ENCODE measurements around the gene KIF6. TPM values are rescaled to one million over a fixed set of nuclear protein-coding genes. Genes with fewer than 3 reads are reported as not detected.

Gene KIF6
- polyA plus RNA-seq, 2 of the 4 experiments (the other 2 are of a cell fraction), result 0.05 to 0.39 TPM

DNA sequence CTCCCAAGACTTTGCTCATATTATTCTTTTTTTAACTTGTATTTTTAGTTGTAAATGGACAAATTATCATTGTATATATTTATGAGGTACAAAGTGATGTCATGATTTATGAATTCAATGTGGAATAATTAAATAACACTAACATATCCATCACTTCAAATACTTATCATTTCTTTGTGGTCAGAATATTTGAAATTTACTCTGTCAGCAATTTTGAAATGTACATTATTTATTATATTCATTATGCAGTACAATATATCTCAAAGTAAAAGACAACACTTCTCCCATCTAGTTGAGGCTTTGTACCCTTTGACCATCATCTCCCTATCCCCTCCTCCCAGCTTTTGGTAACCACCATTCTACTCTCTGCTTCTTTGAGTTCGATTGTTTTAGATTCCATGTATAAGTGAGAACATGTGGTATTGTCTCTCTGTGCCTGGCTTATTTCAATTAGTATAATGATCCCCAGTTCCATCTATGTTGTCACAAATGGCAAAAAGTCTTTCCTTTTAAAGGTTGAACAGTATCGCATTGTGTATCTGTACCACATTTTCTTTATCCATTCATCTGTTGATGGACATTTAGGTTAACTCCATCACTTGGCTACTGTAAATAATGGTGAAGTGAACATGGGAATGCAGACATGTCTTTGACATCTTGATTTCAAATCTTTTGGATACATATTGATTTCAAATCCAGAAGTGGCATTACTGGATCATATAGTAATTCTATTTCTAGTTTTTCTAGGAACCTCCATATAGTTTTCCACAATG is 197.2 kb downstream of the KIF6 start:
- DNase-seq (ENCODE audit: low read depth in 1 of 2, low spot score in 1 of 2) (no peak), FAIRE-seq (no peak), ATAC-seq (no peak)
- no peaks in the 10 kb centered on the region for H3K9me3 ChIP-seq
- no peak for TF ChIP-seq PHF8 (IDR thresholded peaks at IDR 0.05; ENCODE audit: borderline replicate concordance, low read depth)
- peak; percentile 77 for TF ChIP-seq MAFK (IDR thresholded peaks at IDR 0.05; ENCODE audit: partially characterized antibody)
- CTCF ChIA-PET, result no interaction called here
- POLR2A ChIA-PET, result no interaction called here
- 46% methylated on average over 2 of the region's 2 CpGs for WGBS (ENCODE audit: missing lambda C conversion rate)
- H3K4me2 ChIP-seq, result no peak overlapping the region
- H3K4me1 ChIP-seq, result no peaks in the 10 kb centered on the region
- H3K27ac ChIP-seq, result no peak overlapping the region
- H3K4me3 ChIP-seq, result no peak overlapping the region

DNA sequence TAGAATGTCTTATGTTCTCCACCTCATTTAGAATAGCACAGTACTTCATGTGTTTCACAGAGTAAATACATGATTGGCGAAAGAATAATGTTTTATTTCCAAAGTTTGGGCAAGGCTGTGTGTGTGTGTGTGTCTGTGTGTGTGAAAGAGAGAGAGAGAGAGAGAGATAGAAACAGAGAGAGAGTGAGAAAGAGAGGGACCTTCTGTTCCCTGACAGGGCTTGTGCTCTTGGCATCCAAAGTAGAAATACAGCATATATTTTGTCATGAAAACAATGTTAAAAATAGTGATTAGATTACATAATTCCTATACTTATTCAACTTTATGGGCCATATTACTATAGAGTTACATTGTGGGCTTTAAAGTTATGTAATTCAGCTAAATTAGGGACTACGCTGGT is 201.2 kb downstream of the KIF6 start:
- WGBS (ENCODE audit: missing lambda C conversion rate), result 18% methylated on average over 2 of the region's 2 CpGs
- DNase-seq (ENCODE audit: low read depth in 1 of 2, low spot score in 1 of 2) (no peak), ATAC-seq (no peak), FAIRE-seq (no peak)
- H3K27ac ChIP-seq, result no peak overlapping the region
- no peak overlapping the region for H3K4me2 ChIP-seq
- CTCF ChIA-PET, result no interaction called here
- H3K4me3 ChIP-seq, result no peak overlapping the region
- POLR2A ChIA-PET, result no interaction called here
- TF ChIP-seq EP300 (IDR thresholded peaks at IDR 0.05) (no peak), ELK1 (IDR thresholded peaks at IDR 0.05; ENCODE audit: low read depth, low read length) (no peak), CHD4 (IDR thresholded peaks at IDR 0.05; ENCODE audit: borderline replicate concordance) (no peak), POLR2AphosphoS2 (conservative IDR thresholded peaks at IDR 0.05; ENCODE audit: low read length) (no peak), ZSCAN20 (CRISPR knock-in tag; IDR thresholded peaks at IDR 0.05) (no peak), JUNB (IDR thresholded peaks at IDR 0.05) (no peak), ATOH8 (CRISPR knock-in tag; IDR thresholded peaks at IDR 0.05; ENCODE audit: low read depth) (no peak), MAFK (IDR thresholded peaks at IDR 0.05; ENCODE audit: partially characterized antibody) (no peak)
- TF ChIP-seq, protein P1, sequence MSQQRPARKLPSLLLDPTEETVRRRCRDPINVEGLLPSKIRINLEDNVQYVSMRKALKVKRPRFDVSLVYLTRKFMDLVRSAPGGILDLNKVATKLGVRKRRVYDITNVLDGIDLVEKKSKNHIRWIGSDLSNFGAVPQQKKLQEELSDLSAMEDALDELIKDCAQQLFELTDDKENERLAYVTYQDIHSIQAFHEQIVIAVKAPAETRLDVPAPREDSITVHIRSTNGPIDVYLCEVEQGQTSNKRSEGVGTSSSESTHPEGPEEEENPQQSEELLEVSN (IDR thresholded peaks at IDR 0.05; ENCODE audit: borderline replicate concordance, low read depth), result no peak
- H3K9me3 ChIP-seq, result no peaks in the 10 kb centered on the region
- no peaks in the 10 kb centered on the region for H3K4me1 ChIP-seq

DNA sequence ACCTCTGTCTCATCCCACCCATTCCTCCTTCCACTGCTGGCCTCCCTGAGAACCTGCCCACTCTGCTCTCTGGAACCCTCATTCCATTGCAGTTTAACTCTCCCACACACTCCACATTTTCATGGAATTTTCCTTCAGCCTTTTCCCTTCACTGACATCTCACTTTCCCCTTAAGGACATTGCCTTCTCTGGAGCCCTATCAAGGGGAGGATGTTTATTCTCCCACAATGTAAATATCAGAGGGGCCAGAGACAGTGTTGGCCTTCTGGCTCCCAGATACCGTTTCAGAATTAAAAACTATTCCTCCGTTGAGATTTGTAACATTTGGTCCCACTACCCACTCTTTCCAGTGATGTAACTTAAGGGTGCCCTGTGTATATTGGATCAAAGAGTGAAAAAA is 203.2 kb downstream of the KIF6 start:
- no peak overlapping the region for H3K27ac ChIP-seq
- ChIA-PET POLR2A (no interaction called here), CTCF (no interaction called here)
- FAIRE-seq (no peak), DNase-seq (ENCODE audit: low read depth in 1 of 2, low spot score in 1 of 2) (no peak), ATAC-seq (no peak)
- H3K4me2 ChIP-seq, result no peak overlapping the region
- TF ChIP-seq HOXB5 (CRISPR knock-in tag; IDR thresholded peaks at IDR 0.05), result no peak
- TF ChIP-seq POLR2A (IDR thresholded peaks at IDR 0.05; ENCODE audit: low read length), result no peak
- TF ChIP-seq HDAC2 (IDR thresholded peaks at IDR 0.05), result no peak
- no peak for TF ChIP-seq FOSB (CRISPR knock-in tag; IDR thresholded peaks at IDR 0.05)
- no peak for TF ChIP-seq PHF8 (IDR thresholded peaks at IDR 0.05; ENCODE audit: borderline replicate concordance, low read depth)
- no peak for TF ChIP-seq HES2 (IDR thresholded peaks at IDR 0.05)
- TF ChIP-seq HEYL (CRISPR knock-in tag; IDR thresholded peaks at IDR 0.05), result no peak
- no peak for TF ChIP-seq ATOH8 (CRISPR knock-in tag; IDR thresholded peaks at IDR 0.05; ENCODE audit: low read depth)
- TF ChIP-seq MAX (IDR thresholded peaks at IDR 0.05), result no peak
- no peak for TF ChIP-seq GATA3 (IDR thresholded peaks at IDR 0.05; ENCODE audit: borderline replicate concordance)
- TF ChIP-seq EP300 (IDR thresholded peaks at IDR 0.05), result no peak
- no peak for TF ChIP-seq HOXA7 (CRISPR knock-in tag; IDR thresholded peaks at IDR 0.05)
- TF ChIP-seq MAFK (IDR thresholded peaks at IDR 0.05; ENCODE audit: partially characterized antibody), result no peak
- no peak for TF ChIP-seq NPAS2 (CRISPR knock-in tag; IDR thresholded peaks at IDR 0.05; ENCODE audit: borderline replicate concordance)
- TF ChIP-seq, protein P2, sequence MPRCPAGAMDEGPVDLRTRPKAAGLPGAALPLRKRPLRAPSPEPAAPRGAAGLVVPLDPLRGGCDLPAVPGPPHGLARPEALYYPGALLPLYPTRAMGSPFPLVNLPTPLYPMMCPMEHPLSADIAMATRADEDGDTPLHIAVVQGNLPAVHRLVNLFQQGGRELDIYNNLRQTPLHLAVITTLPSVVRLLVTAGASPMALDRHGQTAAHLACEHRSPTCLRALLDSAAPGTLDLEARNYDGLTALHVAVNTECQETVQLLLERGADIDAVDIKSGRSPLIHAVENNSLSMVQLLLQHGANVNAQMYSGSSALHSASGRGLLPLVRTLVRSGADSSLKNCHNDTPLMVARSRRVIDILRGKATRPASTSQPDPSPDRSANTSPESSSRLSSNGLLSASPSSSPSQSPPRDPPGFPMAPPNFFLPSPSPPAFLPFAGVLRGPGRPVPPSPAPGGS (IDR thresholded peaks at IDR 0.05), result no peak
- TF ChIP-seq, protein P3, sequence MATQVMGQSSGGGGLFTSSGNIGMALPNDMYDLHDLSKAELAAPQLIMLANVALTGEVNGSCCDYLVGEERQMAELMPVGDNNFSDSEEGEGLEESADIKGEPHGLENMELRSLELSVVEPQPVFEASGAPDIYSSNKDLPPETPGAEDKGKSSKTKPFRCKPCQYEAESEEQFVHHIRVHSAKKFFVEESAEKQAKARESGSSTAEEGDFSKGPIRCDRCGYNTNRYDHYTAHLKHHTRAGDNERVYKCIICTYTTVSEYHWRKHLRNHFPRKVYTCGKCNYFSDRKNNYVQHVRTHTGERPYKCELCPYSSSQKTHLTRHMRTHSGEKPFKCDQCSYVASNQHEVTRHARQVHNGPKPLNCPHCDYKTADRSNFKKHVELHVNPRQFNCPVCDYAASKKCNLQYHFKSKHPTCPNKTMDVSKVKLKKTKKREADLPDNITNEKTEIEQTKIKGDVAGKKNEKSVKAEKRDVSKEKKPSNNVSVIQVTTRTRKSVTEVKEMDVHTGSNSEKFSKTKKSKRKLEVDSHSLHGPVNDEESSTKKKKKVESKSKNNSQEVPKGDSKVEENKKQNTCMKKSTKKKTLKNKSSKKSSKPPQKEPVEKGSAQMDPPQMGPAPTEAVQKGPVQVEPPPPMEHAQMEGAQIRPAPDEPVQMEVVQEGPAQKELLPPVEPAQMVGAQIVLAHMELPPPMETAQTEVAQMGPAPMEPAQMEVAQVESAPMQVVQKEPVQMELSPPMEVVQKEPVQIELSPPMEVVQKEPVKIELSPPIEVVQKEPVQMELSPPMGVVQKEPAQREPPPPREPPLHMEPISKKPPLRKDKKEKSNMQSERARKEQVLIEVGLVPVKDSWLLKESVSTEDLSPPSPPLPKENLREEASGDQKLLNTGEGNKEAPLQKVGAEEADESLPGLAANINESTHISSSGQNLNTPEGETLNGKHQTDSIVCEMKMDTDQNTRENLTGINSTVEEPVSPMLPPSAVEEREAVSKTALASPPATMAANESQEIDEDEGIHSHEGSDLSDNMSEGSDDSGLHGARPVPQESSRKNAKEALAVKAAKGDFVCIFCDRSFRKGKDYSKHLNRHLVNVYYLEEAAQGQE (IDR thresholded peaks at IDR 0.05), result no peak
- TF ChIP-seq MYC (IDR thresholded peaks at IDR 0.05; ENCODE audit: borderline replicate concordance, low read length), result no peak
- no peak for TF ChIP-seq ZNF302 (CRISPR knock-in tag; IDR thresholded peaks at IDR 0.05)
- TF ChIP-seq TP53 (CRISPR knock-in tag; IDR thresholded peaks at IDR 0.05), result no peak
- no peaks in the 10 kb centered on the region for H3K4me1 ChIP-seq
- no peaks in the 10 kb centered on the region for H3K9me3 ChIP-seq
- no peak overlapping the region for H3K4me3 ChIP-seq
- 4% methylated on average over 2 of the region's 2 CpGs for WGBS (ENCODE audit: missing lambda C conversion rate)

All from A549 (cell line).